ENCODE measurements around the gene SMYD3.

The SMYD3 gene

GRCh38 chr1:245932302-245932972 lies 574.6 kb downstream of the SMYD3 start:
- DNase-seq: no peak

GRCh38 chr1:245931450-245931849 lies 575.6 kb downstream of the SMYD3 start:
- no peak for DNase-seq

- DNase-seq: no peak
Observed at GRCh38 chr1:245929224-245929623, 577.9 kb downstream of the SMYD3 start.

- DNase-seq: no peak
Observed at GRCh38 chr1:245926888-245927287, 580.2 kb downstream of the SMYD3 start.

GRCh38 chr1:245923215-245923614 lies 583.9 kb downstream of the SMYD3 start:
- DNase-seq: no peak

- DNase-seq: no peak
Observed at GRCh38 chr1:245921417-245921816, 585.7 kb downstream of the SMYD3 start.

GRCh38 chr1:245917403-245917802 lies 589.7 kb downstream of the SMYD3 start:
- no peak for DNase-seq

GRCh38 chr1:245915841-245916240 lies 591.2 kb downstream of the SMYD3 start:
- no peak for DNase-seq

- no peak for DNase-seq
Observed at GRCh38 chr1:245915406-245915805, 591.7 kb downstream of the SMYD3 start.

- no peak for DNase-seq
Observed at GRCh38 chr1:245908543-245908942, 598.5 kb downstream of the SMYD3 start.

GRCh38 chr1:245906207-245906606 lies 600.9 kb downstream of the SMYD3 start:
- no peak for DNase-seq

GRCh38 chr1:245903851-245904250 lies 603.2 kb downstream of the SMYD3 start:
- no peak for DNase-seq

- DNase-seq: no peak
Observed at GRCh38 chr1:245901565-245901964, 605.5 kb downstream of the SMYD3 start.

GRCh38 chr1:245901037-245901436 lies 606.0 kb downstream of the SMYD3 start:
- DNase-seq: no peak

- no peak for DNase-seq
Observed at GRCh38 chr1:245898581-245898980, 608.5 kb downstream of the SMYD3 start.

GRCh38 chr1:245896258-245896657 lies 610.8 kb downstream of the SMYD3 start:
- DNase-seq: no peak

- no peak for DNase-seq
Observed at GRCh38 chr1:245895455-245895959, 611.6 kb downstream of the SMYD3 start.

- no peak for DNase-seq
Observed at GRCh38 chr1:245894843-245895242, 612.2 kb downstream of the SMYD3 start.

GRCh38 chr1:245893025-245893424 lies 614.1 kb downstream of the SMYD3 start:
- no peak for DNase-seq

- no peak for DNase-seq
Observed at GRCh38 chr1:245888809-245889208, 618.3 kb downstream of the SMYD3 start.

GRCh38 chr1:245887829-245888228 lies 619.2 kb downstream of the SMYD3 start:
- no peak for DNase-seq

- DNase-seq: no peak
Observed at GRCh38 chr1:245881767-245882391, 625.2 kb downstream of the SMYD3 start.

GRCh38 chr1:245880754-245881403 lies 626.2 kb downstream of the SMYD3 start:
- DNase-seq: no peak

- no peak for DNase-seq
Observed at GRCh38 chr1:245879091-245879490, 628.0 kb downstream of the SMYD3 start.
